DND-41 (cell line): ENCODE results near the gene PIF1.

Experiments
- CTCF ChIP-seq: IDR thresholded peaks from 2 replicates; pipeline ENCODE4 v1.5.1; 2012; ENCODE audit warnings: borderline replicate concordance, low read length, moderate library complexity, mild to moderate bottlenecking; ENCODE audit not compliant: poor library complexity, severe bottlenecking; ENCODE audit errors: extremely low read depth
- EZH2 ChIP-seq: IDR thresholded peaks from 3 replicates; pipeline ENCODE4 v1.6.1; 2012; ENCODE audit warnings: borderline replicate concordance, low read depth, mild to moderate bottlenecking, moderate library complexity, low read length, inconsistent platforms; ENCODE audit not compliant: severe bottlenecking

GRCh38 chr15:64813075-64813474 lies 12.4 kb downstream of the PIF1 start:
- TF ChIP-seq EZH2 (no peak), CTCF (no peak)
